Body of pancreas (tissue), 4 donors: ENCODE results near the gene GPR37L1.

ENCODE experiments used
- POLR2A ChIP-seq, 3 donors: fragments of 450-650 bp; IDR thresholded peaks; one replicate each; pipeline ENCODE4 v1.6.1; 2016; ENCODE audit warnings: antibody characterized with exemption in 3 of 3, mild to moderate bottlenecking in 2 of 3
- TF ChIP-seq, protein P1 (sequence below), 7 experiments: fragments of 450-650 bp in 4 of 7; fragments of 200-600 bp in 3 of 7; sonication (generic) in 3 of 7; IDR thresholded peaks; one replicate each; pipeline ENCODE4 v1.5.1; 2016 to 2019; ENCODE audit warnings: antibody characterized with exemption in 7 of 7

DNA sequence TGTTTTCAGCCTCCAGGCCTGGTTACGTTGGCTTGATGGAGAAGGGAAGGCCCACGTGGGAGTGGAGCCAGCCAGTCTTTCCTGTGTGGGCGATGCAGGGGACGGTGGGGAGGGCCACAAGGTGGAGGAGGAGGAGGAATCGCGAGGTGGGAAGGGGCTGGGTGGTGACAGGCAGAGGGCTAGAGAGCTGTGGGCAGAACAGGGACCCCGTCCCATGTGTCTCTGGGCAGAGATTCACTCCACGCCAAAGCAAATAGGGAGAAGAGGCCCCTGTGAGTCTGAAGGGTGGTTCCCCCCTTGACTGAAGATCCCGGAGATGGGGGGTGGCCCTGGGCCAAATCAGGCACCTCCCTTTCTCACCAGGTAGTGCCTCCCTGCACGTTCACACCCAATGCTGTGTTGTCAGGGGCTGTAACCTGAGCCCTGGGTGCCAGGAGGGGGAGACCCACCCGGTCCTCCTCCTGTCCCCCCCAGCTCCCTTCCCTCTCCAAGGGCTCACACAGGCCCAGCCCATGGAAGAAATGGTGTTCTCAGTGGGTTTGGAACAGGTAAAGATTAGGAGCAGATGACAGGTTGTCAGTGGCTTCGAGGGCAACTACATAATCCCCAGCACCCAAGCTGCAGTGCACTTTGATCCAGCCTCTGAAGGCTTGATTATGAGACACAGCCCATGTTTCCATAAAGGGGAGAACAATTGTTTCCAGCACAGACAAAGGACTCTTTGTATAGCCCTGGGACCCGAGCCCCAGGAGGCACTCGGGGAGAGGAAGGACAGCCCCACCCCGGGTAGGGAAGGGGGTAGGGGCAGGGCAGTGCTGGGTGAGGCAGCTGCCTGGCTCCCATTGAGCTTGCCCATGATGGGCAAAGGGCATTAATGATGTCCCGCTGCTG lies 37.7 kb upstream of the GPR37L1 start:
- TF ChIP-seq, protein P1, sequence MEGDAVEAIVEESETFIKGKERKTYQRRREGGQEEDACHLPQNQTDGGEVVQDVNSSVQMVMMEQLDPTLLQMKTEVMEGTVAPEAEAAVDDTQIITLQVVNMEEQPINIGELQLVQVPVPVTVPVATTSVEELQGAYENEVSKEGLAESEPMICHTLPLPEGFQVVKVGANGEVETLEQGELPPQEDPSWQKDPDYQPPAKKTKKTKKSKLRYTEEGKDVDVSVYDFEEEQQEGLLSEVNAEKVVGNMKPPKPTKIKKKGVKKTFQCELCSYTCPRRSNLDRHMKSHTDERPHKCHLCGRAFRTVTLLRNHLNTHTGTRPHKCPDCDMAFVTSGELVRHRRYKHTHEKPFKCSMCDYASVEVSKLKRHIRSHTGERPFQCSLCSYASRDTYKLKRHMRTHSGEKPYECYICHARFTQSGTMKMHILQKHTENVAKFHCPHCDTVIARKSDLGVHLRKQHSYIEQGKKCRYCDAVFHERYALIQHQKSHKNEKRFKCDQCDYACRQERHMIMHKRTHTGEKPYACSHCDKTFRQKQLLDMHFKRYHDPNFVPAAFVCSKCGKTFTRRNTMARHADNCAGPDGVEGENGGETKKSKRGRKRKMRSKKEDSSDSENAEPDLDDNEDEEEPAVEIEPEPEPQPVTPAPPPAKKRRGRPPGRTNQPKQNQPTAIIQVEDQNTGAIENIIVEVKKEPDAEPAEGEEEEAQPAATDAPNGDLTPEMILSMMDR (IDR thresholded peaks at IDR 0.05) = no peak
- TF ChIP-seq POLR2A (IDR thresholded peaks at IDR 0.05) = peak in 1 of 3 donors; percentile 6
